PC-3 (cell line): Measurements from ENCODE around the gene FHL2. TPM values are rescaled to one million over a fixed set of nuclear protein-coding genes. Genes with fewer than 3 reads are reported as not detected.

Experiments used
- ATAC-seq: fragments of 200-7000 bp; cut with Tn5 transposase; 2 replicates; pipeline ENCODE4 v1.9.1; 2020; ENCODE audit warnings: mild to moderate bottlenecking, moderate library complexity
- BruUV-seq: library from RNA; stranded (reverse); fragments of 400-500 nt; replicated peaks from 2 replicates; lab custom pipeline; 2021; lab: Mats Ljungman, UMichigan
- CTCF ChIA-PET: fragments of 300-600 bp; sonication (Branson Sonifier 250); formaldehyde crosslinking; loops from one replicate; lab custom pipeline; 2022; ENCODE audit warnings: antibody characterized with exemption; lab: Charles Lee
- POLR2A ChIA-PET: fragments of 300-600 bp; sonication (Branson Sonifier 250); formaldehyde crosslinking; loops from one replicate; lab custom pipeline; 2022; ENCODE audit warnings: antibody characterized with exemption; ENCODE audit not compliant: unreplicated experiment; lab: Charles Lee
- DNase-seq: peaks from one replicate; pipeline ENCODE4 v3.0.0-alpha.2; 2015
- H2AFZ ChIP-seq: fragments of 300-600 bp; sonication (generic); 2 replicates; pipeline ENCODE4 v1.6.0; 2016; ENCODE audit warnings: antibody characterized with exemption, low read length
- H3F3A ChIP-seq: fragments of 300-600 bp; sonication (generic); one replicate; pipeline ENCODE4 v1.6.0; 2017; ENCODE audit warnings: antibody characterized with exemption, low read length, control low read depth, mild to moderate bottlenecking; ENCODE audit not compliant: unreplicated experiment
- H3K27ac ChIP-seq: fragments of 300-600 bp; sonication (generic); 2 replicates; pipeline ENCODE4 v1.5.1; 2016; ENCODE audit warnings: mild to moderate bottlenecking, low read length
- H3K27me3 ChIP-seq: fragments of 300-600 bp; sonication (generic); 2 replicates; pipeline ENCODE4 v1.6.1; 2016; ENCODE audit warnings: low read length, mixed read lengths
- H3K36me3 ChIP-seq: fragments of 300-600 bp; sonication (generic); 2 replicates; pipeline ENCODE4 v1.6.1; 2016; ENCODE audit warnings: low read depth, mixed run types, low read length, mixed read lengths
- H3K4me1 ChIP-seq: fragments of 300-600 bp; sonication (generic); 2 replicates; pipeline ENCODE4 v1.5.1; 2016; ENCODE audit warnings: low read length; ENCODE audit not compliant: insufficient read depth
- H3K4me2 ChIP-seq: fragments of 300-600 bp; sonication (generic); 2 replicates; pipeline ENCODE4 v1.6.0; 2016; ENCODE audit warnings: low read length
- H3K4me3 ChIP-seq: fragments of 300-600 bp; sonication (generic); 2 replicates; pipeline ENCODE4 v1.5.1; 2016; ENCODE audit warnings: mild to moderate bottlenecking, low read length, mixed read lengths
- H3K79me2 ChIP-seq: fragments of 300-600 bp; sonication (generic); 2 replicates; pipeline ENCODE4 v1.6.1; 2017; ENCODE audit warnings: low read length, mixed read lengths
- H3K9ac ChIP-seq: fragments of 300-600 bp; sonication (generic); 2 replicates; pipeline ENCODE4 v1.6.0; 2016; ENCODE audit warnings: mild to moderate bottlenecking, low read length
- H3K9me2 ChIP-seq: fragments of 300-600 bp; sonication (generic); replicated peaks from 2 replicates; pipeline ENCODE4 v1.6.1; 2016; ENCODE audit warnings: mixed run types, low read length, mixed read lengths
- H3K9me3 ChIP-seq: fragments of 300-600 bp; sonication (generic); 2 replicates; pipeline ENCODE4 v1.6.1; 2016; ENCODE audit warnings: low read length, mixed read lengths
- H4K20me1 ChIP-seq: fragments of 300-600 bp; sonication (generic); 2 replicates; pipeline ENCODE4 v1.6.1; 2016; ENCODE audit warnings: low read length, mixed read lengths
- EZH2 ChIP-seq: fragments of 300-600 bp; sonication (generic); IDR thresholded peaks from one replicate; pipeline ENCODE4 v1.6.1; 2017; ENCODE audit warnings: antibody characterized with exemption, mild to moderate bottlenecking, low read length; ENCODE audit not compliant: unreplicated experiment
- EZH2phosphoT487 ChIP-seq: fragments of 300-600 bp; sonication (generic); IDR thresholded peaks from 2 replicates; pipeline ENCODE4 v1.6.1; 2018; ENCODE audit warnings: mild to moderate bottlenecking, antibody characterized with exemption, low read length, borderline replicate concordance
- intact Hi-C: fragments of 100-400 bp; cut with micrococcal nuclease; formaldehyde crosslinking; loops from 2 replicates; pipeline ENCODE4 v1.9.0; 2023
- total RNA-seq: library from RNA; depleted of rRNA; stranded (reverse); fragments of >200 nt; gene quantifications from 2 replicates; pipeline ENCODE4 v1.2.3, GENCODE V29; 2014
- TF ChIP-seq, protein P1 (sequence below): fragments of 300-600 bp; sonication (generic); conservative IDR thresholded peaks from 2 replicates; pipeline ENCODE4 v1.5.1; 2017; ENCODE audit warnings: antibody characterized with exemption, low read depth, mild to moderate bottlenecking, low read length

The FHL2 gene
- total RNA-seq, 1 experiment from 2014 or later, result 118 TPM

- TF ChIP-seq, protein P1, sequence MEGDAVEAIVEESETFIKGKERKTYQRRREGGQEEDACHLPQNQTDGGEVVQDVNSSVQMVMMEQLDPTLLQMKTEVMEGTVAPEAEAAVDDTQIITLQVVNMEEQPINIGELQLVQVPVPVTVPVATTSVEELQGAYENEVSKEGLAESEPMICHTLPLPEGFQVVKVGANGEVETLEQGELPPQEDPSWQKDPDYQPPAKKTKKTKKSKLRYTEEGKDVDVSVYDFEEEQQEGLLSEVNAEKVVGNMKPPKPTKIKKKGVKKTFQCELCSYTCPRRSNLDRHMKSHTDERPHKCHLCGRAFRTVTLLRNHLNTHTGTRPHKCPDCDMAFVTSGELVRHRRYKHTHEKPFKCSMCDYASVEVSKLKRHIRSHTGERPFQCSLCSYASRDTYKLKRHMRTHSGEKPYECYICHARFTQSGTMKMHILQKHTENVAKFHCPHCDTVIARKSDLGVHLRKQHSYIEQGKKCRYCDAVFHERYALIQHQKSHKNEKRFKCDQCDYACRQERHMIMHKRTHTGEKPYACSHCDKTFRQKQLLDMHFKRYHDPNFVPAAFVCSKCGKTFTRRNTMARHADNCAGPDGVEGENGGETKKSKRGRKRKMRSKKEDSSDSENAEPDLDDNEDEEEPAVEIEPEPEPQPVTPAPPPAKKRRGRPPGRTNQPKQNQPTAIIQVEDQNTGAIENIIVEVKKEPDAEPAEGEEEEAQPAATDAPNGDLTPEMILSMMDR, result no peak
- TF ChIP-seq EZH2, result no peak
- no peak for TF ChIP-seq EZH2phosphoT487
- DNase-seq, result peak; percentile 57
- Histone ChIP-seq H3K4me3 (peak overlapping the region; percentile 97), H4K20me1 (peaks cover 15% of the 10 kb centered on the region; the same call in 1 of the 2 replicates), H3K79me2 (peaks cover 70% of the 10 kb centered on the region), H3K9ac (peak overlapping the region; percentile 100), H3K4me2 (peak overlapping the region; percentile 86), H3K9me3 (no peaks in the 10 kb centered on the region), H3F3A (peaks cover 4% of the 10 kb centered on the region), H3K4me1 (peaks cover 51% of the 10 kb centered on the region), H3K27ac (peak overlapping the region; percentile 96), H2AFZ (no peak overlapping the region), H3K36me3 (peaks cover 34% of the 10 kb centered on the region), H3K27me3 (no peaks in the 10 kb centered on the region), H3K9me2 (no peaks in the 10 kb centered on the region)
- TSS peak; percentile 98 for BruUV-seq
- intact Hi-C loops, result loop anchor here (2.0 kb wide), 1 partner anchor 124 kb away; no protein-coding TSS in a partner anchor
- ChIA-PET CTCF (interaction anchor here (0.6 to 0.8 kb wide), 2 partner anchors 122 to 124 kb away, joined by 5 to 14 read pairs; no protein-coding TSS in a partner anchor), POLR2A (interaction anchor here (0.6 to 0.7 kb wide), 2 partner anchors 13 to 127 kb away, joined by 3 to 11 read pairs; no protein-coding TSS in a partner anchor)
- ATAC-seq, result peak; percentile 12
Observed at GRCh38 chr2:105397025-105397722, 1.7 kb downstream of the FHL2 start.

- Histone ChIP-seq H3K9ac (peak overlapping the region; percentile 68), H3K9me2 (no peaks in the 10 kb centered on the region), H4K20me1 (peaks cover 15% of the 10 kb centered on the region; the same call in 1 of the 2 replicates), H3K9me3 (no peaks in the 10 kb centered on the region), H3K36me3 (peaks cover 34% of the 10 kb centered on the region), H2AFZ (no peak overlapping the region), H3K27me3 (no peaks in the 10 kb centered on the region), H3K79me2 (peaks cover 78% of the 10 kb centered on the region), H3K27ac (peak overlapping the region; percentile 96), H3K4me1 (peaks cover 58% of the 10 kb centered on the region), H3K4me2 (peak overlapping the region; percentile 79), H3F3A (peaks cover 4% of the 10 kb centered on the region), H3K4me3 (peak overlapping the region; percentile 63)
- no TSS peak for BruUV-seq
- intact Hi-C loops, result loop anchor here (1.0 to 2.0 kb wide), 3 partner anchors 16 to 124 kb away; no protein-coding TSS in a partner anchor
- ChIA-PET POLR2A (interaction anchor here (0.6 to 0.7 kb wide), 2 partner anchors 14 to 128 kb away, joined by 3 to 11 read pairs; no protein-coding TSS in a partner anchor), CTCF (interaction anchor here (0.6 to 0.8 kb wide), 2 partner anchors 123 to 124 kb away, joined by 5 to 14 read pairs; no protein-coding TSS in a partner anchor)
- ATAC-seq, result peak; percentile 78
- DNase-seq, result peak; percentile 100
- TF ChIP-seq EZH2, result no peak
- no peak for TF ChIP-seq EZH2phosphoT487
Observed at GRCh38 chr2:105396254-105397024, 2.4 kb downstream of the FHL2 start.

GRCh38 chr2:105395691-105396090 lies 3.2 kb downstream of the FHL2 start:
- H3K27me3 ChIP-seq, result no peaks in the 10 kb centered on the region
- H3K4me1 ChIP-seq, result peaks cover 64% of the 10 kb centered on the region
- BruUV-seq, result no TSS peak
- H3K36me3 ChIP-seq, result peaks cover 34% of the 10 kb centered on the region
- intact Hi-C loops, result loop anchor here (1.0 to 2.0 kb wide), 3 partner anchors 15 to 125 kb away; no protein-coding TSS in a partner anchor
- CTCF ChIA-PET, result no interaction called here
- H3K4me3 ChIP-seq, result peak overlapping the region; percentile 63
- H3K79me2 ChIP-seq, result peaks cover 85% of the 10 kb centered on the region
- H2AFZ ChIP-seq, result no peak overlapping the region
- no peaks in the 10 kb centered on the region for H3K9me3 ChIP-seq
- POLR2A ChIA-PET, result no interaction called here
- no peak for ATAC-seq
- peak overlapping the region; percentile 68 for H3K9ac ChIP-seq
- peaks cover 4% of the 10 kb centered on the region for H3F3A ChIP-seq
- H3K27ac ChIP-seq, result peak overlapping the region; percentile 96
- H4K20me1 ChIP-seq, result peaks cover 16% of the 10 kb centered on the region; the same call in 1 of the 2 replicates
- no peaks in the 10 kb centered on the region for H3K9me2 ChIP-seq
- H3K4me2 ChIP-seq, result peak overlapping the region; percentile 79
- TF ChIP-seq, protein P1, result no peak
- TF ChIP-seq EZH2phosphoT487, result no peak
- no peak for DNase-seq
